RWPE2 (cell line): ENCODE results near the gene PEX14.
A peak's percentile ranks its signal among the peaks of the same experiment; 100 is the strongest.

Experiments used
- ATAC-seq: fragments of 200-7000 bp; cut with Tn5 transposase; 3 replicates; pipeline ENCODE4 v1.9.1; 2021; ENCODE audit warnings: low read depth
- DNase-seq: peaks from one replicate; pipeline ENCODE4 v3.0.0-alpha.2; 2020; ENCODE audit warnings: low spot score
- H3K27ac ChIP-seq: fragments of 450-650 bp; 2 replicates; pipeline ENCODE4 v1.5.1; 2017; ENCODE audit warnings: mild to moderate bottlenecking; ENCODE audit not compliant: poor library complexity, severe bottlenecking
- H3K27me3 ChIP-seq: fragments of 250-450 bp; sonication (Bioruptor Pico); 2 replicates; pipeline ENCODE4 v1.5.1; 2021; ENCODE audit warnings: mild to moderate bottlenecking, moderate library complexity; ENCODE audit not compliant: insufficient read depth, poor library complexity, severe bottlenecking
- H3K36me3 ChIP-seq: fragments of 250-450 bp; sonication (Bioruptor Pico); 2 replicates; pipeline ENCODE4 v1.5.1; 2020; ENCODE audit warnings: low read depth, mild to moderate bottlenecking, moderate library complexity
- H3K4me1 ChIP-seq: fragments of 250-450 bp; sonication (Bioruptor Pico); 2 replicates; pipeline ENCODE4 v1.5.1; 2021; ENCODE audit warnings: mild to moderate bottlenecking, moderate library complexity; ENCODE audit not compliant: insufficient read depth, poor library complexity, severe bottlenecking
- H3K4me3 ChIP-seq: fragments of 250-450 bp; sonication (Bioruptor Pico); 2 replicates; pipeline ENCODE4 v1.5.1; 2021; ENCODE audit warnings: mild to moderate bottlenecking, moderate library complexity; ENCODE audit not compliant: severe bottlenecking
- H3K9me3 ChIP-seq: fragments of 250-450 bp; sonication (Bioruptor Pico); 2 replicates; pipeline ENCODE4 v1.5.1; 2021; ENCODE audit warnings: mild to moderate bottlenecking, moderate library complexity; ENCODE audit not compliant: severe bottlenecking
- CTCF ChIP-seq: fragments of 450-650 bp; IDR thresholded peaks from one replicate; pipeline ENCODE4 v1.5.1; 2017; ENCODE audit warnings: mild to moderate bottlenecking, moderate library complexity; ENCODE audit not compliant: poor library complexity, severe bottlenecking

PEX14 gene

GRCh38 chr1:10631811-10632593 is 157.3 kb downstream of the PEX14 start:
- Histone ChIP-seq H3K9me3 (no peaks in the 10 kb centered on the region), H3K4me3 (no peak overlapping the region)
- ATAC-seq = no peak

GRCh38 chr1:10632691-10633090 is 157.9 kb downstream of the PEX14 start:
- no peak overlapping the region for H3K27ac ChIP-seq
- H3K9me3 ChIP-seq = no peaks in the 10 kb centered on the region
- H3K4me3 ChIP-seq = no peak overlapping the region
- peaks cover 27% of the 10 kb centered on the region for H3K4me1 ChIP-seq
- DNase-seq (no peak), ATAC-seq (no peak)
- no peaks in the 10 kb centered on the region for H3K27me3 ChIP-seq
- no peaks in the 10 kb centered on the region for H3K36me3 ChIP-seq
- no peak for TF ChIP-seq CTCF

More at GRCh38 chr1:10631811-10632593, 157.3 kb downstream of the PEX14 start:
- Histone ChIP-seq H3K4me1 (peaks cover 27% of the 10 kb centered on the region), H3K27ac (no peak overlapping the region), H3K36me3 (no peaks in the 10 kb centered on the region), H3K27me3 (no peaks in the 10 kb centered on the region)
- no peak for DNase-seq
- TF ChIP-seq CTCF = no peak

GRCh38 chr1:10633416-10633815 is 158.7 kb downstream of the PEX14 start:
- peaks cover 27% of the 10 kb centered on the region for H3K4me1 ChIP-seq
- H3K27me3 ChIP-seq = no peaks in the 10 kb centered on the region
- no peaks in the 10 kb centered on the region for H3K36me3 ChIP-seq
- ATAC-seq = no peak
- H3K9me3 ChIP-seq = no peaks in the 10 kb centered on the region
- no peak for TF ChIP-seq CTCF
- DNase-seq = no peak
- H3K4me3 ChIP-seq = no peak overlapping the region
- H3K27ac ChIP-seq = peak overlapping the region; percentile 94

- DNase-seq (no peak), ATAC-seq (no peak)
- no peak for TF ChIP-seq CTCF
- Histone ChIP-seq H3K36me3 (no peaks in the 10 kb centered on the region), H3K9me3 (no peaks in the 10 kb centered on the region), H3K4me3 (no peak overlapping the region), H3K4me1 (peaks cover 27% of the 10 kb centered on the region), H3K27ac (peak overlapping the region; percentile 94), H3K27me3 (no peaks in the 10 kb centered on the region)
Observed at GRCh38 chr1:10634075-10634427, 159.3 kb downstream of the PEX14 start.

GRCh38 chr1:10634428-10635084 is 159.8 kb downstream of the PEX14 start:
- no peaks in the 10 kb centered on the region for H3K36me3 ChIP-seq
- H3K27ac ChIP-seq = peak overlapping the region; percentile 94
- no peak overlapping the region for H3K4me3 ChIP-seq
- TF ChIP-seq CTCF = no peak
- DNase-seq (no peak), ATAC-seq (peak; percentile 10; the same call in 1 of the 3 replicates)
- H3K4me1 ChIP-seq = peaks cover 27% of the 10 kb centered on the region
- H3K27me3 ChIP-seq = no peaks in the 10 kb centered on the region
- no peaks in the 10 kb centered on the region for H3K9me3 ChIP-seq
